HK-2 (cell line): ENCODE results near the gene OR10H5.
"Not testable (repeated sequence)": the region's sequence is repeated elsewhere in the genome, so short reads cannot be mapped to it uniquely, and the experiment has no call there.

ENCODE experiments used
- DNase-seq: peaks from one replicate; pipeline ENCODE4 v3.0.0-alpha.2; 2018; ENCODE audit not compliant: unreplicated experiment

OR10H5 gene

GRCh38 chr19:15787611-15788155, at the start of gene OR10H5:
Gene OR10H5, plus strand, starts transcription at chr19:15787661. Its CDS starts 6,388 bp downstream, at chr19:15794049.
- DNase-seq, result no peak

GRCh38 chr19:15737722-15738121, 49.7 kb upstream of the OR10H5 start, which contains the start of gene OR10H3:
Gene OR10H3, plus strand, starts transcription at chr19:15737985. Its CDS starts 3,408 bp downstream, at chr19:15741393.
- no peak for DNase-seq

- DNase-seq, result no peak
These were observed 46.7 kb upstream of the OR10H5 start for GRCh38 chr19:15740785-15741184.

- no peak for DNase-seq
These were observed 39.2 kb upstream of the OR10H5 start for GRCh38 chr19:15748239-15748638.

GRCh38 chr19:15758379-15758778, 29.1 kb upstream of the OR10H5 start:
- DNase-seq, result no peak

- no peak for DNase-seq
These were observed 27.4 kb upstream of the OR10H5 start for GRCh38 chr19:15759962-15760565.

- DNase-seq, result peak; percentile 2
These were observed 17.9 kb upstream of the OR10H5 start for GRCh38 chr19:15769586-15769985.

GRCh38 chr19:15774159-15774558, 13.3 kb upstream of the OR10H5 start:
- not testable (repeated sequence) for DNase-seq

- DNase-seq, result no peak
These were observed 12.2 kb upstream of the OR10H5 start for GRCh38 chr19:15775249-15775648.

- DNase-seq, result no peak
These were observed 11.2 kb upstream of the OR10H5 start for GRCh38 chr19:15776264-15776663.

- DNase-seq, result no peak
These were observed 10.2 kb upstream of the OR10H5 start for GRCh38 chr19:15776991-15777970.

- DNase-seq, result peak; percentile 9
These were observed 7.5 kb upstream of the OR10H5 start for GRCh38 chr19:15779756-15780476.

- DNase-seq, result no peak
These were observed 6.6 kb upstream of the OR10H5 start for GRCh38 chr19:15780610-15781418.

GRCh38 chr19:15781661-15782060, 5.8 kb upstream of the OR10H5 start:
- DNase-seq, result no peak

- DNase-seq, result no peak
These were observed 5.2 kb upstream of the OR10H5 start for GRCh38 chr19:15782211-15782610.

GRCh38 chr19:15782896-15783295, 4.6 kb upstream of the OR10H5 start:
- DNase-seq, result not testable (repeated sequence)

GRCh38 chr19:15788594-15789270, 1.3 kb downstream of the OR10H5 start:
- DNase-seq, result no peak

GRCh38 chr19:15790096-15790495, 2.6 kb downstream of the OR10H5 start:
- DNase-seq, result no peak

GRCh38 chr19:15794279-15794678, 6.8 kb downstream of the OR10H5 start:
- not testable (repeated sequence) for DNase-seq

GRCh38 chr19:15810335-15810734, 22.9 kb downstream of the OR10H5 start:
- DNase-seq, result no peak
